Stomach (tissue), 9 donors: ENCODE results near the gene NCAPG2. TPM values are rescaled to one million over a fixed set of nuclear protein-coding genes. Genes with fewer than 3 reads are reported as not detected.

Experiments used
- DNase-seq, 2 donors: peaks; one replicate each; pipeline versions ENCODE4 v3.0.0 to v3.0.0-alpha.2; 2013 to 2019
- H3K27ac ChIP-seq, 5 donors: fragments of 200-600 bp in 4 of 5; sonication (generic) in 4 of 5; one replicate each; pipeline ENCODE4 v1.5.1; 2013 to 2019; ENCODE audit warnings: mild to moderate bottlenecking in 1 of 5, moderate library complexity in 1 of 5
- H3K27me3 ChIP-seq, 3 donors: fragments of 200-600 bp; sonication (generic); one replicate each; pipeline ENCODE4 v1.5.1; 2017 to 2019; ENCODE audit warnings: mixed run types in 1 of 3
- H3K36me3 ChIP-seq, 4 donors: fragments of 200-600 bp; sonication (generic); 1 replicate in 3 of 4; 2 replicates in 1 of 4; pipeline ENCODE4 v1.5.1; 2016 to 2019
- H3K4me1 ChIP-seq, 4 donors: fragments of 200-600 bp; sonication (generic); one replicate each; pipeline ENCODE4 v1.5.1; 2016 to 2019
- H3K4me3 ChIP-seq, 4 donors: fragments of 200-600 bp; sonication (generic) in 3 of 4; one replicate each; pipeline ENCODE4 v1.5.1; 2016 to 2019; ENCODE audit warnings: mild to moderate bottlenecking in 1 of 4
- H3K9me3 ChIP-seq, 4 donors: fragments of 200-600 bp; sonication (generic); one replicate each; pipeline ENCODE4 v1.5.1; 2016 to 2019
- CTCF ChIP-seq, 7 experiments: fragments of 450-650 bp in 4 of 7; fragments of 200-600 bp in 3 of 7; sonication (generic) in 3 of 7; IDR thresholded peaks; one replicate each; pipeline ENCODE4 v1.5.1; 2016 to 2019; ENCODE audit warnings: antibody characterized with exemption in 7 of 7, control low read depth in 2 of 7, mild to moderate bottlenecking in 1 of 7
- EP300 ChIP-seq: sonication (generic); formaldehyde crosslinking; IDR thresholded peaks from one replicate; pipeline ENCODE4 v1.6.1; 2017; ENCODE audit warnings: antibody characterized with exemption
- POLR2A ChIP-seq, 4 donors: fragments of 450-650 bp; IDR thresholded peaks; one replicate each; pipeline ENCODE4 v1.6.1; 2016; ENCODE audit warnings: antibody characterized with exemption in 4 of 4, control low read depth in 2 of 4, mild to moderate bottlenecking in 1 of 4, moderate library complexity in 1 of 4
- POLR2AphosphoS5 ChIP-seq, 3 donors: sonication (generic); formaldehyde crosslinking; IDR thresholded peaks; one replicate each; pipeline ENCODE4 v1.6.1; 2016; ENCODE audit warnings: antibody characterized with exemption in 3 of 3
- WGBS, 5 donors: extraction: QIAGEN DNeasy Blood & Tissue Kit in 3 of 5; methylation state at CpG; one replicate each; pipeline versions ENCODE4 v1.1.5 to v1.1.7; 2013 to 2018; 5-methylcytosine and 5-hydroxymethylcytosine counted together
- intact Hi-C: fragments of 100-400 bp; cut with DNase I; formaldehyde crosslinking; loops from one replicate; pipeline ENCODE4 v1.15.1; 2023; ENCODE audit warnings: low total_unique reads
- polyA plus RNA-seq, 3 donors: library from polyadenylated mRNA; stranded (reverse); fragments of 200-250 nt; gene quantifications; one replicate each; pipeline ENCODE4 v1.2.3, GENCODE V29; 2013
- total RNA-seq, 5 donors: library from RNA; depleted of rRNA; stranded (reverse); fragments of >200 nt; gene quantifications; one replicate each; pipeline versions ENCODE4 v1.1.0 to v1.2.3, GENCODE V29; 2014 to 2016
- donor health status: healthy with polysubstance abuse.
- donor health status: Bipolar disorder and iron deficiency.
- donor health status: healthy.

NCAPG2 gene
- total and polyA plus RNA-seq, 8 donors: 2.6 to 24.2 (median 8.3) TPM

GRCh38 chr7:158645842-158646241, 58.8 kb downstream of the NCAPG2 start:
- Histone ChIP-seq H3K4me3 (no peak overlapping the region), H3K27me3 (no peaks in the 10 kb centered on the region), H3K27ac (no peak overlapping the region), H3K9me3 (no peaks in the 10 kb centered on the region), H3K36me3 (peaks cover 5 to 42% (median 32%) of the 10 kb centered on the region in 4 donors), H3K4me1 (peaks cover 3 to 24% (median 12%) of the 10 kb centered on the region in 4 donors)
- intact Hi-C loops: no loop called here
- TF ChIP-seq EP300: no peak
- TF ChIP-seq CTCF (IDR thresholded peaks at IDR 0.05): no peak
- TF ChIP-seq POLR2A (IDR thresholded peaks at IDR 0.05): no peak
- no peak for TF ChIP-seq POLR2AphosphoS5 (IDR thresholded peaks at IDR 0.05)
- 87 to 95% (median 91%) methylated on average over 4 of the region's 4 CpGs for WGBS, 5 donors
- no peak for DNase-seq

GRCh38 chr7:158642149-158642548, 62.5 kb downstream of the NCAPG2 start:
- intact Hi-C loops: no loop called here
- Histone ChIP-seq H3K36me3 (peaks cover 5 to 56% (median 32%) of the 10 kb centered on the region in 4 donors), H3K27me3 (no peaks in the 10 kb centered on the region), H3K9me3 (no peaks in the 10 kb centered on the region), H3K4me1 (peaks cover 0 to 3% (median 0%) of the 10 kb centered on the region in 4 donors), H3K27ac (no peak overlapping the region), H3K4me3 (no peak overlapping the region)
- DNase-seq: no peak
- TF ChIP-seq POLR2AphosphoS5 (IDR thresholded peaks at IDR 0.05): no peak
- no peak for TF ChIP-seq POLR2A (IDR thresholded peaks at IDR 0.05)
- no peak for TF ChIP-seq EP300
- TF ChIP-seq CTCF (IDR thresholded peaks at IDR 0.05): no peak
- WGBS, 5 donors: 96 to 99% (median 98%) methylated on average over 4 of the region's 4 CpGs

GRCh38 chr7:158638001-158638400, 66.6 kb downstream of the NCAPG2 start:
- Histone ChIP-seq H3K27me3 (no peaks in the 10 kb centered on the region), H3K4me1 (no peaks in the 10 kb centered on the region), H3K4me3 (no peak overlapping the region), H3K36me3 (peaks cover 0 to 19% (median 5%) of the 10 kb centered on the region in 4 donors), H3K9me3 (no peaks in the 10 kb centered on the region), H3K27ac (no peak overlapping the region)
- no peak for DNase-seq
- TF ChIP-seq POLR2A (IDR thresholded peaks at IDR 0.05): no peak
- no peak for TF ChIP-seq EP300
- no peak for TF ChIP-seq POLR2AphosphoS5 (IDR thresholded peaks at IDR 0.05)
- no peak for TF ChIP-seq CTCF (IDR thresholded peaks at IDR 0.05)
- 83 to 98% (median 90%) methylated on average over 7 of the region's 7 CpGs for WGBS, 5 donors
- intact Hi-C loops: no loop called here

DNA sequence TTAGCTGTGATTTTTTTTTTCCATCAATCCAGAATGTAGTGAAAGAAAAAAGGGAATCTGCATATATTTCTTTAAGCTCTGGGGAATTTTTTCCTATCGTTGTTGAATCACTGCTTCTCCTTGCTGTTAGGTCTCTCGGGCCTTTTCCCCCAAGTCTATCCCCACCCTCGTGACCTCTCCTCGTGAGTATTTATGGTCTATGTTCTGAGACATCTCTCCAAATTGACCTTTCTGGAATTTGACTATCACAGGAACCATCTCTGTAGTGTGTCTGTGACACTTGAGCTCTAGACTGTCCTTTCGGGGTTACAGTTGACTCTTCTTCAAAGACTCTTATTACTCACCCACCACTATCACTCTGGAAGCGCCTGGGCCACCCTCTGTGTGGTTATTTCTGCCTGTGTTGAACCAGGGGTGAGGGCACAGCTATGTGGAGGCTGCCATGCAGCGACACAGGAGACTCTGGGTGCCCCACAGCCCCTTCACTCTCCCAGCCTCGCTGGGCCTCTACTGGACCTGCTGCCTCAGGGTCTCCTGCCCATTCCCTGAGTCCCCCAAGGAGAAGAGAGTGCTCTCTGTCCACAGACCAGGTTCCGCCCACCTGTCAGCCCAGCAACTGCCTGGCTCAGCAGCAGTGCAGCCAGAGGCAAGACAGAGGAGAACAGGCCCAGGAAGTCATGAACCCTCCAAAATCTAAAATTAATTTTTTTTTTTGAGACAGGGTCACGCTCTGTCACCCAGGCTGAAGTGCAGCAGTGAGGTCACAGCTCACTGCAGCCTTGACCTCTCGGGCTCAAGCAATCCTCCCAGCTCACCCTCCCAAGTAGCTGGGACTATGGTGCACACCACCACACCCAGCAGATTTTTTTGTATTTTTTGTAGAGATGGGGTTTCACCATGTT, 71.3 kb downstream of the NCAPG2 start:
- 92 to 97% (median 96%) methylated on average over 11 of the region's 11 CpGs for WGBS, 5 donors
- Histone ChIP-seq H3K36me3 (peaks cover 0 to 29% (median 16%) of the 10 kb centered on the region in 4 donors), H3K4me1 (no peaks in the 10 kb centered on the region), H3K27ac (no peak overlapping the region), H3K4me3 (no peak overlapping the region), H3K27me3 (no peaks in the 10 kb centered on the region), H3K9me3 (no peaks in the 10 kb centered on the region)
- intact Hi-C loops: no loop called here
- DNase-seq: no peak
- no peak for TF ChIP-seq POLR2A (IDR thresholded peaks at IDR 0.05)
- no peak for TF ChIP-seq POLR2AphosphoS5 (IDR thresholded peaks at IDR 0.05)
- TF ChIP-seq EP300: no peak
- TF ChIP-seq CTCF (IDR thresholded peaks at IDR 0.05): no peak
